NCI-H526 treated with DMSO at 0.1 percent for 48 hours (cell line): Measurements from ENCODE around the gene MTA1.

Experiments used
- DNase-seq: peaks from one replicate; lab custom pipeline; 2025; lab: John Stamatoyannopoulos, UW

The MTA1 gene

DNA sequence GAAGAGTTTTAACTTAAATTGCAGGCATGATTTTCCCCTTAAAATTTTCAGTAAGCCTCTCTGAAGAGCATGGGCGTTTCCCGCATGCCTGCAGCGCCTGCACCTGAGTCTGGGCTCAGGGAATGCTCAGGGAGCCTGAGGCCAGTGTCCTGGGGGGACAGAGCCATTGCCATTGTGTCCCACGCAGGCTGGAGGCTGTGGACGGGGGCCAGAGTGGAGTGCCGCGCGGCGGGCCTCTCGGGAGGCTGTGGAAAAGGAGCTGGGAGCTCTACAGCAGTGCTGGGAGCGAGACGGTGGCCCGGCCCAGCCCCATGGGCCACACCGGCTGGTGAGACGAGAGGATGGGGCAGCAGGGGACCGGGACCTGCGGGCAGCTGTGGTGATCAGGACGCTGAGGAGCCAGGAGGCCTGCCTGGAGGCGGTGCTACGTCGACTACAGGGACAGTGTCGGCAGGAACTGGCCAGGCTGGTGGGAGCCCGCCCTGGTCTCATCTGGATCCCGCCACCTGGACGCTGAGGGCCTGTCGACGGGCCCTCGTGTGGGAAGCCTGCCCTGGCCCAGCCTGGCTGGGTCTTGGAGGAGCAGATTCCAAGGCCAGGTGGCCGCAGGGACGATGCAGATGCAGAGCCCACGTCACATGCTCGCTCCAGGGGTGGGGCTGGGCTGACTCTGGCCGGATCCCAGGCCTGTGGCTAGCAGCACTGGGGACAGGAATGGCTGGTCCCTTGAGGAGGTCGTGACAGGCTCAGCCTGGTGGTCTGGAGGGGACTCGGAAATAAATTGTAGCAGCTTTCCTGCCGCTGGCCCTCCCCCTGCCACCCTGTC is 79.0 kb downstream of the MTA1 start:
- DNase-seq, result no peak

DNA sequence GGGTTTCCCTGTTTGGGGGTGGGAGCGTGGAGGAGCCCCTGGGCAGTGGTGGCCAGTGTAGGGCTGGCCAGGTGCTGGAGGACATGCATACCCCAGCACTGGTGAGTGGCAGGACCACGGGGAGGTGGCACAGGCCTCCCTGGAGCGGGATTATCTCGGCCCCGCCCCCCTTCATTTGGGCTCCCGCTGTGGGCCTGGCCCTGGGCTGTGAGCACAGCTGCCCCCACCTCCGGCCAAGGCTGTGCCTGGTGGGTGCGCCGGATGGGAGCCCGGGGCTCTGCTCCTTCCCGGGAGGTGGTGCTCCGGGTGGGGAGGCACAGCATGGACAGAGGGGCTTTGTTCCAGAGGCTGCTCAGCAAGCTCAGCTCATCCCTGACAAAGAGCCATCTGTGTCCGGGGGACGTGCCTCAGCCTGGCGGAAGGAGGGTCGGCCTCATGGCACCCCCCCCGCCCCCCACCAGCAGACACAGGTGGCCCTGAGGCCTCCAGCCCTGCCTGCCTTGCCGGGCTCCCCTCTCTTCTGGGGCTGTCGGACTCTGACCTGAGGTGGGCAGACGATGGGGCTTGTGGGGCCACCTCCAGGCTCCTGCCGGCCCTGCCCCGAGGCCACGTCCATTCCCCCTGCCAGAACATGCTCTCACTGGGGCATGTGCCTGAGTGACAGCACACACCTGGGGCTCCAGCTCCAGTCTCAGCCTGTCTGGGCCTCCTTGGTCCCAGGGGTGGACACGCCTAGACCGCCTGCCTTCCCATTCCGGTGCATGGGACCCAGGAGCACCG is 79.8 kb downstream of the MTA1 start:
- no peak for DNase-seq

DNA sequence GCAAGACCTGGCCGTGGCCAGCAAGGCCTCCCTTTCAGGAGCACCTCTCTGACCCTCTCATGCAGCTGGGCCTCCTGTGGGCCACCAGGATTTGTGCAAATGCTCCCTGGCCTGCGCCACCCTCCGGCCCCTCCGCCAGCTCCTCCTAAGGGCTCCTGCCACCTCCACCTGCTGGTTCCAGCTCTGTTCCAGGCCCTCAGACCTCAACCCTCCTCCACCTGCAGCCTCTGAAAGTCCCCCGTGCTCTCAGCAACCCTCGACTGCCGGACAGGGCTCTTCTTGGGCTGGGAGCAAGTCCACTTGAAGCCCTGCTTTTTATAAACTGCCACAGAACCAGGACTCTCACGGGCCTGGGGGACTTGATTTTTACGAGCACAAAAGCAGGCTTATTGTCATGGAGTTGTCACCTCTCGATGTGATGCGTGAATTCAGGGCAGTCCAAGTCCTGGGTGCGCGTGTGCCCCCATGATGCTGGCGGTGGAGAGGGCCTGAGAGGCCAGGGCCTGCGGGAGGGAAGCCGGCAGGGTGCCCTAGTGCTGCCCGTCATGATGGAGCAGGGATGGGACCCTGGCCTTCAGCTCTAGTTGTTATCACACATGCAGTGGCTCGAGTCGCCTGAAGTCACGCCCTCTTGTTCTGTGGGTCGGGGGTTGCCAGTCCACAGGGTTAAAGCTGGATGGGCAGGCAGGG is 80.6 kb downstream of the MTA1 start:
- no peak for DNase-seq

GRCh38 chr14:105500726-105501101 is 81.1 kb downstream of the MTA1 start:
- DNase-seq, result no peak

- no peak for DNase-seq
These were observed 82.1 kb downstream of the MTA1 start for GRCh38 chr14:105501504-105502291.

GRCh38 chr14:105502446-105503295 is 83.0 kb downstream of the MTA1 start:
- no peak for DNase-seq

DNA sequence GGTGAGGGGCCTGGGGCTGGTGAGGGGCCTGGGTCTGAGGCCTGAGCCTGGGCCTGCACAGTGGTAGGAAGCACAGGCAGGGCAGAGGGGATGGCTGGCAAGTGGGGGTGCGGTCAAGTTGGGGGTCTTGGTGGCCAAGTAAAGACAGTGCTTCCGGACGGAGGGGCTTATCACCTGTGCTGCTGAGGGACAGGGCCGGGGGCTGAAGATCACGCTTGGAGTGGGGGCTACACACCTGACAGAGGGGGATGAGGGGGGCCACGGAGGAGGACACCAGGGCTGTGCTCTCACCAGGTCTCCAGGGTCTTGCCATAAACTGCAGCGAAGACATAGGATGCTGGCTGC is 83.6 kb downstream of the MTA1 start:
- no peak for DNase-seq

DNA sequence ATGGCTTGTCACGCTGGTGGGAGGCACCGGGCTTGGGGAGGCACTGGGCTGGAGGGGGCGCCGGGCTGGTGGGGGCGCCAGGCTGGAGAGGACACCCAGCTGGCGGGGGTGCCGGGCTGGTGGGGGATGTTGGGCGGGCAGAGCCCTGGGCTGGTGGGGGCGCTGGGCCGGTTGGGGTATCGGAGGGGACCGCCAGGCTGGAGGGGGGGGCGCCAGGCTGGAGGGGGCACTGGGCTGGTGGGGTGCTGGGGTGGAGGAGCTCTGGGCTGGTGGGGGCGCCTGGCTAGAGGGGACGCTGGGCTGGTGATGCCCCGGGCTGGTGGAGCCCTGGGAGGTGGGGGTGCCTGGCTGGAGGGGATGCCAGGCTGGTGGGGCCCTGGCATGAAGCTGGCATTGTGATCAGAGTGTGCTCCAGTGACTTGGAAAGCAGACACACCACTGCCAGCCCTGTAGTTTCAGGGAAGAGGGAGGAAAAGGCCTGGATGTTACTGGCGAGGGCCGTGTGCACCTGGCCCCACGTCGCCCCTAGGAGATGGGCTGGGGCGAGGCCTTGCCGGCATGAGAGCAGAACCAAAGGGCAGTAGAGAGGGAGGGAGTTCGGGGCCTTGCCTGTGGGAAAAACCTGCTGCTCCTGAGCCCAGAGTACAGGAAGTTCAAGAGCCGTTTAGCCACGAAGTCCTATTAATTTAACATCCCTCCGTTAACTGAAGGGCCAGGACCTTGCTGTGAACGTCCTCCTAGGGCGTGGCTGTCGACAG is 84.5 kb downstream of the MTA1 start:
- DNase-seq, result no peak

GRCh38 chr14:105505101-105505500 is 85.5 kb downstream of the MTA1 start:
- no peak for DNase-seq

DNA sequence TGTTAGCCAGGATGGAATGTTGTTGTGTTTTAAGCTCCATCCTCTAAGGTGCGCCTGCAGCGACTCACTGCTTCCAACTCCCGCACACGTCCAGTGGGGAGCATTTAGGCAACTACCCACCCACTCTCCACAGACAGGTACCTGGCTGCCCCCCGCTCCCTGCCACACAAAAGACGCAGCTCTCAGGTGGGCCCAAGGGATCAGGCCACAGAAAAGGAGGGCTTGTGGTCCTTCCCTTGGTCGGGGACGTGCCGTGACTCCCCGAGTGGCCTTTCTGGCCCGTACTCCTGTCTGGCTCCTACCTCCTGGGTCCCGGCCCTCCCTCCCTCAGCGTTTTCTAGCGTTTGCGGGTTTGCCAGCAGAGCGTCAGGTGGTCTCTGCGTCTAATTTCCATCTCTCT is 87.6 kb downstream of the MTA1 start:
- DNase-seq, result no peak

- DNase-seq, result no peak
These were observed 88.4 kb downstream of the MTA1 start for GRCh38 chr14:105508069-105508468.

DNA sequence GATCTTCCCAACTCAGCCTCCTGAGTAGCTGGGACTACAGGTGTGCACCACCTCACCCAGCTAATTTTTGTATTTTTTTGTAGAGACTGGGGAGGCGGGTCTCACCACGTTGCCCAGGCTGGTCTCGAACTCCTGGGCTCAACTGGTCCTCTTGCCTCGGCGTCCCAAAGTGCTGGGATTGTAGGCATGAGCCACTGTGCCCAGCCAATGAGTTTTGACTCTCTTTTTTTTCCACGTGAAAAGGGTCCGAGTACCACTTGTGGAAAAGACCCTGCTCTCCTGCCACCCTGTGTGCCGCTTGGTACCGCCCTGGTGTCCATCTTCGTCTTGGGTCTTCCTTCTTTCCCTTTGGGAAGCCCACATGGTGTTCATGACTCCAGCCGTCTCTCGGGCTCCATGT is 89.0 kb downstream of the MTA1 start:
- no peak for DNase-seq

- DNase-seq, result no peak
These were observed 97.5 kb downstream of the MTA1 start for GRCh38 chr14:105517096-105517495.

DNA sequence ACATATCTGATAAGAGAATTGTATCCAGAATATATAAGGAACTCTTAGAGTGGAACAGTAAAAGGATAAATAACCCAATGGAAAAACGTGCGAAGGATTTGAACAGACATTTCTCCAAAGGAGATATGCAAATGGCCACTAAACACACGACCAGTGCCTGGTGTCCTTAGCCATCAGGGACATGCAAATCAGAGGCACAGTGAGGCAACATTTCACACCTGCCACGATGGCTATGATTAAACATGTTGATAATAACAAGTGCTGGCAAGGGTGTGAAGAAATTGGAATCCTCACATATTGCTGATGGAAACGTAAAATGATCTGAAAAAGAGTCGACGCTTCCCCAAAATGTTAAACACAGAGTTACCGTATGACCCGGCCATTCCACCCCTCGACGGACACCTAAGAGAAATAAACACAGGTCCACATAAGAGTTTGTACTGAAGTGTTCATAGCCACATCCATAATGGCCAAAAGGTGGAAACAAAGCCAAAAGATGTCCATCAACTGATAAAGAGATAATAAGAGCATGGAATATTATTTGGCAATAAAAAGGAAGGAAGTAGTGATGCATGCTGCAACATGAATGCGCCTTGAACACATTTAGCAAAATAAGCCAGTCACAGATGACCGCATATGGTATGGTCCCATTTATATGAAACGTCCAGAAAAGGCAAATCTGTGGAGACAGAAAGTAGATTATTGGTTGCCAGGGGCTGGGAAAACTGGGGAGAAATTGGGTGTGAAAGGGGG is 100.5 kb downstream of the MTA1 start:
- DNase-seq, result peak; percentile 37
